ENCODE data around the gene CEP170.

CEP170 gene

GRCh38 chr1:243291292-243291691 lies 36.2 kb upstream of the CEP170 start:
- TF ChIP-seq EZH2phosphoT487 (IDR thresholded peaks at IDR 0.05; ENCODE audit: borderline replicate concordance, low read length), result no peak
- no peak for TF ChIP-seq CTCF (IDR thresholded peaks at IDR 0.05; ENCODE audit: low read depth, low read length, poor library complexity, severe bottlenecking)
- H3K79me2 ChIP-seq (ENCODE audit: control insufficient read depth, low read length), result no peaks in the 10 kb centered on the region
- H3F3A ChIP-seq (ENCODE audit: control insufficient read depth, insufficient read depth), result peaks cover 9% of the 10 kb centered on the region; the same call in 1 of the 2 replicates
- no peaks in the 10 kb centered on the region for H3K9me2 ChIP-seq (replicated peaks; ENCODE audit: control insufficient read depth, low read length)
- H3K4me3 ChIP-seq (ENCODE audit: low read length), result no peak overlapping the region
- H3K4me2 ChIP-seq (ENCODE audit: low read length), result no peak overlapping the region
- H3K36me3 ChIP-seq (ENCODE audit: control insufficient read depth, low read length), result peaks cover 25% of the 10 kb centered on the region
- H3K4me1 ChIP-seq (ENCODE audit: control insufficient read depth, low read length), result peaks cover 22% of the 10 kb centered on the region
- no peak overlapping the region for H3K27ac ChIP-seq (ENCODE audit: low read depth, low read length)
- H3K9me3 ChIP-seq (ENCODE audit: control insufficient read depth, insufficient read depth, low read length), result no peaks in the 10 kb centered on the region
- no peaks in the 10 kb centered on the region for H3K27me3 ChIP-seq (ENCODE audit: control insufficient read depth, low read length)
- H4K20me1 ChIP-seq (ENCODE audit: control insufficient read depth, insufficient read depth, low read depth, low read length), result no peaks in the 10 kb centered on the region

GRCh38 chr1:243288062-243288461 lies 33.0 kb upstream of the CEP170 start:
- Histone ChIP-seq H3K79me2 (ENCODE audit: control insufficient read depth, low read length) (no peaks in the 10 kb centered on the region), H3K27me3 (ENCODE audit: control insufficient read depth, low read length) (no peaks in the 10 kb centered on the region), H3K9me3 (ENCODE audit: control insufficient read depth, insufficient read depth, low read length) (no peaks in the 10 kb centered on the region), H3K4me1 (ENCODE audit: control insufficient read depth, low read length) (peaks cover 24% of the 10 kb centered on the region), H3F3A (ENCODE audit: control insufficient read depth, insufficient read depth) (peaks cover 9% of the 10 kb centered on the region; the same call in 1 of the 2 replicates), H3K36me3 (ENCODE audit: control insufficient read depth, low read length) (peaks cover 28% of the 10 kb centered on the region), H3K4me3 (ENCODE audit: low read length) (peak overlapping the region; percentile 46), H3K27ac (ENCODE audit: low read depth, low read length) (peak overlapping the region; percentile 46), H3K9me2 (replicated peaks; ENCODE audit: control insufficient read depth, low read length) (no peaks in the 10 kb centered on the region), H3K4me2 (ENCODE audit: low read length) (peak overlapping the region; percentile 60), H4K20me1 (ENCODE audit: control insufficient read depth, insufficient read depth, low read depth, low read length) (no peaks in the 10 kb centered on the region)
- TF ChIP-seq EZH2phosphoT487 (IDR thresholded peaks at IDR 0.05; ENCODE audit: borderline replicate concordance, low read length) (no peak), CTCF (IDR thresholded peaks at IDR 0.05; ENCODE audit: low read depth, low read length, poor library complexity, severe bottlenecking) (no peak)

GRCh38 chr1:243287652-243288051 lies 32.6 kb upstream of the CEP170 start:
- Histone ChIP-seq H3K9me2 (replicated peaks; ENCODE audit: control insufficient read depth, low read length) (no peaks in the 10 kb centered on the region), H3K36me3 (ENCODE audit: control insufficient read depth, low read length) (peaks cover 28% of the 10 kb centered on the region), H4K20me1 (ENCODE audit: control insufficient read depth, insufficient read depth, low read depth, low read length) (no peaks in the 10 kb centered on the region), H3K79me2 (ENCODE audit: control insufficient read depth, low read length) (no peaks in the 10 kb centered on the region), H3K4me2 (ENCODE audit: low read length) (peak overlapping the region; percentile 60), H3K27me3 (ENCODE audit: control insufficient read depth, low read length) (no peaks in the 10 kb centered on the region), H3K9me3 (ENCODE audit: control insufficient read depth, insufficient read depth, low read length) (no peaks in the 10 kb centered on the region), H3K27ac (ENCODE audit: low read depth, low read length) (peak overlapping the region; percentile 46), H3K4me3 (ENCODE audit: low read length) (peak overlapping the region; percentile 46), H3F3A (ENCODE audit: control insufficient read depth, insufficient read depth) (peaks cover 9% of the 10 kb centered on the region; the same call in 1 of the 2 replicates), H3K4me1 (ENCODE audit: control insufficient read depth, low read length) (peaks cover 24% of the 10 kb centered on the region)
- TF ChIP-seq EZH2phosphoT487 (IDR thresholded peaks at IDR 0.05; ENCODE audit: borderline replicate concordance, low read length), result no peak
- TF ChIP-seq CTCF (IDR thresholded peaks at IDR 0.05; ENCODE audit: low read depth, low read length, poor library complexity, severe bottlenecking), result no peak

Measured in DOHH2 (cell line).